Stimulated activated memory B cell treated with anti-CD40 and anti-IgM and Interleukin-4, amounts not matched to agents 10 μg/mL and 1 μg/mL and 100 μg/mL, for 72 hours (primary cell): ENCODE data around the gene COL15A1.

Experiments used
- ATAC-seq: fragments of 150-1000 bp; cut with Tn5 transposase; 2 replicates; pipeline ENCODE4 v1.10.0; 2021
- H3K27ac Mint-ChIP-seq: one replicate; pipeline ENCODE4 v1.8.0; 2022; ENCODE audit warnings: mild to moderate bottlenecking, mixed read lengths
- H3K27me3 Mint-ChIP-seq: one replicate; pipeline ENCODE4 v1.8.0; 2022; ENCODE audit warnings: mixed read lengths
- H3K36me3 Mint-ChIP-seq: one replicate; pipeline ENCODE4 v1.8.0; 2022; ENCODE audit warnings: mixed read lengths
- H3K4me1 Mint-ChIP-seq: one replicate; pipeline ENCODE4 v1.8.0; 2022; ENCODE audit warnings: mixed read lengths
- H3K4me3 Mint-ChIP-seq: one replicate; pipeline ENCODE4 v1.8.0; 2022; ENCODE audit warnings: mild to moderate bottlenecking, moderate library complexity, mixed read lengths
- H3K9me3 Mint-ChIP-seq: one replicate; pipeline ENCODE4 v1.8.0; 2022; ENCODE audit warnings: mixed read lengths

COL15A1 gene

GRCh38 chr9:98950262-98950661 is 6.6 kb downstream of the COL15A1 start:
- peaks cover 61% of the 10 kb centered on the region for H3K27me3 Mint-ChIP-seq
- no peaks in the 10 kb centered on the region for H3K36me3 Mint-ChIP-seq
- H3K4me3 Mint-ChIP-seq: no peak overlapping the region
- peaks cover 7% of the 10 kb centered on the region for H3K9me3 Mint-ChIP-seq
- no peak overlapping the region for H3K27ac Mint-ChIP-seq
- H3K4me1 Mint-ChIP-seq: no peaks in the 10 kb centered on the region
- no peak for ATAC-seq

- no peak for ATAC-seq
- Mint-ChIP-seq H3K27ac (no peak overlapping the region), H3K9me3 (peaks cover 12% of the 10 kb centered on the region), H3K4me1 (no peaks in the 10 kb centered on the region), H3K36me3 (no peaks in the 10 kb centered on the region), H3K4me3 (no peak overlapping the region), H3K27me3 (peaks cover 61% of the 10 kb centered on the region)
Observed at GRCh38 chr9:98951967-98952366, 8.3 kb downstream of the COL15A1 start.

GRCh38 chr9:98953581-98954243 is 10.0 kb downstream of the COL15A1 start:
- no peak for ATAC-seq
- peaks cover 16% of the 10 kb centered on the region for H3K9me3 Mint-ChIP-seq
- H3K36me3 Mint-ChIP-seq: no peaks in the 10 kb centered on the region
- H3K4me3 Mint-ChIP-seq: no peak overlapping the region
- no peaks in the 10 kb centered on the region for H3K4me1 Mint-ChIP-seq
- peaks cover 63% of the 10 kb centered on the region for H3K27me3 Mint-ChIP-seq
- H3K27ac Mint-ChIP-seq: no peak overlapping the region

- no peak for ATAC-seq
Observed at GRCh38 chr9:98954244-98954610, 10.5 kb downstream of the COL15A1 start.

GRCh38 chr9:98955259-98955658 is 11.6 kb downstream of the COL15A1 start:
- H3K4me1 Mint-ChIP-seq: no peaks in the 10 kb centered on the region
- H3K4me3 Mint-ChIP-seq: no peak overlapping the region
- H3K36me3 Mint-ChIP-seq: no peaks in the 10 kb centered on the region
- peaks cover 60% of the 10 kb centered on the region for H3K27me3 Mint-ChIP-seq
- H3K27ac Mint-ChIP-seq: no peak overlapping the region
- H3K9me3 Mint-ChIP-seq: peaks cover 16% of the 10 kb centered on the region
- ATAC-seq: no peak

More at GRCh38 chr9:98954244-98954610, 10.5 kb downstream of the COL15A1 start:
- H3K27me3 Mint-ChIP-seq: peaks cover 60% of the 10 kb centered on the region
- no peaks in the 10 kb centered on the region for H3K36me3 Mint-ChIP-seq
- H3K27ac Mint-ChIP-seq: no peak overlapping the region
- no peaks in the 10 kb centered on the region for H3K4me1 Mint-ChIP-seq
- H3K4me3 Mint-ChIP-seq: no peak overlapping the region
- H3K9me3 Mint-ChIP-seq: peaks cover 16% of the 10 kb centered on the region

- H3K27me3 Mint-ChIP-seq: peaks cover 48% of the 10 kb centered on the region
- H3K27ac Mint-ChIP-seq: no peak overlapping the region
- no peak for ATAC-seq
- H3K9me3 Mint-ChIP-seq: peaks cover 15% of the 10 kb centered on the region
- no peak overlapping the region for H3K4me3 Mint-ChIP-seq
- no peaks in the 10 kb centered on the region for H3K36me3 Mint-ChIP-seq
- H3K4me1 Mint-ChIP-seq: no peaks in the 10 kb centered on the region
Observed at GRCh38 chr9:98957826-98958225, 14.1 kb downstream of the COL15A1 start.

- Mint-ChIP-seq H3K36me3 (no peaks in the 10 kb centered on the region), H3K27me3 (peaks cover 41% of the 10 kb centered on the region), H3K4me3 (no peak overlapping the region), H3K4me1 (no peaks in the 10 kb centered on the region), H3K27ac (no peak overlapping the region), H3K9me3 (peaks cover 9% of the 10 kb centered on the region)
- no peak for ATAC-seq
Observed at GRCh38 chr9:98958271-98958984, 14.7 kb downstream of the COL15A1 start.

- no peak overlapping the region for H3K27ac Mint-ChIP-seq
- ATAC-seq: no peak
- no peak overlapping the region for H3K4me3 Mint-ChIP-seq
- peaks cover 9% of the 10 kb centered on the region for H3K9me3 Mint-ChIP-seq
- H3K27me3 Mint-ChIP-seq: peaks cover 28% of the 10 kb centered on the region
- H3K4me1 Mint-ChIP-seq: no peaks in the 10 kb centered on the region
- H3K36me3 Mint-ChIP-seq: no peaks in the 10 kb centered on the region
Observed at GRCh38 chr9:98960409-98960808, 16.7 kb downstream of the COL15A1 start.

GRCh38 chr9:98961513-98962180 is 17.9 kb downstream of the COL15A1 start:
- Mint-ChIP-seq H3K27ac (no peak overlapping the region), H3K36me3 (no peaks in the 10 kb centered on the region), H3K9me3 (peaks cover 7% of the 10 kb centered on the region), H3K4me1 (no peaks in the 10 kb centered on the region), H3K27me3 (peaks cover 28% of the 10 kb centered on the region), H3K4me3 (no peak overlapping the region)
- ATAC-seq: no peak

- H3K9me3 Mint-ChIP-seq: peaks cover 4% of the 10 kb centered on the region
- no peak for ATAC-seq
Observed at GRCh38 chr9:98962181-98962560, 18.5 kb downstream of the COL15A1 start.

GRCh38 chr9:98962861-98963260 is 19.2 kb downstream of the COL15A1 start:
- H3K4me1 Mint-ChIP-seq: no peaks in the 10 kb centered on the region
- no peaks in the 10 kb centered on the region for H3K36me3 Mint-ChIP-seq
- no peaks in the 10 kb centered on the region for H3K9me3 Mint-ChIP-seq
- H3K4me3 Mint-ChIP-seq: no peak overlapping the region
- H3K27ac Mint-ChIP-seq: no peak overlapping the region
- peaks cover 21% of the 10 kb centered on the region for H3K27me3 Mint-ChIP-seq
- no peak for ATAC-seq

More at GRCh38 chr9:98962181-98962560, 18.5 kb downstream of the COL15A1 start:
- H3K4me3 Mint-ChIP-seq: no peak overlapping the region
- no peaks in the 10 kb centered on the region for H3K36me3 Mint-ChIP-seq
- peaks cover 27% of the 10 kb centered on the region for H3K27me3 Mint-ChIP-seq
- no peak overlapping the region for H3K27ac Mint-ChIP-seq
- H3K4me1 Mint-ChIP-seq: no peaks in the 10 kb centered on the region

- Mint-ChIP-seq H3K27ac (no peak overlapping the region), H3K36me3 (no peaks in the 10 kb centered on the region), H3K27me3 (peaks cover 19% of the 10 kb centered on the region), H3K4me3 (no peak overlapping the region), H3K4me1 (no peaks in the 10 kb centered on the region), H3K9me3 (no peaks in the 10 kb centered on the region)
- ATAC-seq: no peak
Observed at GRCh38 chr9:98964201-98964600, 20.5 kb downstream of the COL15A1 start.

GRCh38 chr9:98964911-98965336 is 21.2 kb downstream of the COL15A1 start:
- no peak for ATAC-seq
- Mint-ChIP-seq H3K27ac (no peak overlapping the region), H3K36me3 (no peaks in the 10 kb centered on the region), H3K9me3 (no peaks in the 10 kb centered on the region), H3K27me3 (peaks cover 11% of the 10 kb centered on the region), H3K4me1 (no peaks in the 10 kb centered on the region), H3K4me3 (no peak overlapping the region)

- no peak overlapping the region for H3K27ac Mint-ChIP-seq
- H3K9me3 Mint-ChIP-seq: no peaks in the 10 kb centered on the region
- no peaks in the 10 kb centered on the region for H3K36me3 Mint-ChIP-seq
- ATAC-seq: no peak
- H3K27me3 Mint-ChIP-seq: no peaks in the 10 kb centered on the region
- H3K4me1 Mint-ChIP-seq: no peaks in the 10 kb centered on the region
- H3K4me3 Mint-ChIP-seq: no peak overlapping the region
Observed at GRCh38 chr9:98966676-98967075, 23.0 kb downstream of the COL15A1 start.

GRCh38 chr9:98967257-98967656 is 23.6 kb downstream of the COL15A1 start:
- ATAC-seq: no peak
- no peaks in the 10 kb centered on the region for H3K9me3 Mint-ChIP-seq
- H3K4me1 Mint-ChIP-seq: no peaks in the 10 kb centered on the region
- H3K27me3 Mint-ChIP-seq: no peaks in the 10 kb centered on the region
- no peak overlapping the region for H3K4me3 Mint-ChIP-seq
- H3K27ac Mint-ChIP-seq: no peak overlapping the region
- no peaks in the 10 kb centered on the region for H3K36me3 Mint-ChIP-seq

GRCh38 chr9:98967680-98968079 is 24.0 kb downstream of the COL15A1 start:
- Mint-ChIP-seq H3K27ac (no peak overlapping the region), H3K9me3 (no peaks in the 10 kb centered on the region), H3K27me3 (peaks cover 2% of the 10 kb centered on the region), H3K4me1 (no peaks in the 10 kb centered on the region), H3K36me3 (no peaks in the 10 kb centered on the region), H3K4me3 (no peak overlapping the region)
- ATAC-seq: no peak
